HG03175 (cell line): ENCODE results near the gene PIGH.
"Not testable (repeated sequence)": the region's sequence is repeated elsewhere in the genome, so short reads cannot be mapped to it uniquely, and the experiment has no call there.

ENCODE experiments used
- ATAC-seq: cut with Tn5 transposase; IDR thresholded peaks from one replicate; pipeline ENCODE4 v1.9.1; 2021; ENCODE audit warnings: mild to moderate bottlenecking, moderate library complexity; ENCODE audit not compliant: unreplicated experiment

The PIGH gene, protein sequence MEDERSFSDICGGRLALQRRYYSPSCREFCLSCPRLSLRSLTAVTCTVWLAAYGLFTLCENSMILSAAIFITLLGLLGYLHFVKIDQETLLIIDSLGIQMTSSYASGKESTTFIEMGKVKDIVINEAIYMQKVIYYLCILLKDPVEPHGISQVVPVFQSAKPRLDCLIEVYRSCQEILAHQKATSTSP

GRCh38 chr14:67599698-67600561, at the start of gene PIGH:
PIGH (minus strand) TSS chr14:67600268; CDS start chr14:67600203, 65 bp downstream.
- peak; percentile 88 for ATAC-seq

DNA sequence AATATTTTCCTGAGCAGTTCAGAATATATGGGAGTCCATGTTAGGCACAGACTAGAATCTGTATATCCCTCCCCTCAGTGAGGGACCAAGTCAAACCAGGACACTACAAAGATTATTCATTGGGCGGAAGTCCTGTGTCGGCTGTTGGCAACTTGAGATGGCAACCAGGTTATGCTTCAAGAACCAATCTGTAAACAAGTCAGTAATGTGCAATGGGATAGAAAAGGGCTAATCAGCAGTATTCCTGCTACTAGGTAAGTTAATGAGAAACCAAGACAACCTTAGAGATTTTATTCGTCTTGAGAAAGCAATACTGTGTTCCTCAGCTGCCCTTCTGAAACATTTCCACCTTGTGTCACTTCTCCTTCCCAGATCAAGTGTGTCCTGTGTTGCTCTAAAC, 46.1 kb upstream of the PIGH start:
- ATAC-seq = no peak

GRCh38 chr14:67645414-67645813, 45.3 kb upstream of the PIGH start:
- ATAC-seq = no peak

GRCh38 chr14:67644428-67644827, 44.4 kb upstream of the PIGH start:
- ATAC-seq = no peak

DNA sequence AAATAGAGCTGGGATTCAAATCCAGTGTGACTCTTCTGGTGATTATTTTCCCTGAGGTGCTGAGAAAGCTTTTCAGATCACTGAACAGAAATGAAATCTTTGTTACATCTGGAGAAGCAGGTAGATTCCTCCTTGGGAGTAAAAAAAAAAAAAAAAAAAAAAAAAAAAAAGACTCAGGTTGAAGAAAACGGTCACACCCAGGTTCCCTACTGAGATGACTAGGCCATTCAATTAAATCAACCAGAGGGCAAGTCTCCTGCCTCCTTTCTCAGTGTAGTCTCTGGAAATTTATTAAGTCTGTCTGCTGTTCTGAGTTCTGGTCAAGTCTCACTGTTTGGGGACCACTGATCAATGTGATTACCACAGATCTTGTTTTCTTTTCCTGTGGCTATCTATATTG, 43.6 kb upstream of the PIGH start:
- ATAC-seq = no peak

DNA sequence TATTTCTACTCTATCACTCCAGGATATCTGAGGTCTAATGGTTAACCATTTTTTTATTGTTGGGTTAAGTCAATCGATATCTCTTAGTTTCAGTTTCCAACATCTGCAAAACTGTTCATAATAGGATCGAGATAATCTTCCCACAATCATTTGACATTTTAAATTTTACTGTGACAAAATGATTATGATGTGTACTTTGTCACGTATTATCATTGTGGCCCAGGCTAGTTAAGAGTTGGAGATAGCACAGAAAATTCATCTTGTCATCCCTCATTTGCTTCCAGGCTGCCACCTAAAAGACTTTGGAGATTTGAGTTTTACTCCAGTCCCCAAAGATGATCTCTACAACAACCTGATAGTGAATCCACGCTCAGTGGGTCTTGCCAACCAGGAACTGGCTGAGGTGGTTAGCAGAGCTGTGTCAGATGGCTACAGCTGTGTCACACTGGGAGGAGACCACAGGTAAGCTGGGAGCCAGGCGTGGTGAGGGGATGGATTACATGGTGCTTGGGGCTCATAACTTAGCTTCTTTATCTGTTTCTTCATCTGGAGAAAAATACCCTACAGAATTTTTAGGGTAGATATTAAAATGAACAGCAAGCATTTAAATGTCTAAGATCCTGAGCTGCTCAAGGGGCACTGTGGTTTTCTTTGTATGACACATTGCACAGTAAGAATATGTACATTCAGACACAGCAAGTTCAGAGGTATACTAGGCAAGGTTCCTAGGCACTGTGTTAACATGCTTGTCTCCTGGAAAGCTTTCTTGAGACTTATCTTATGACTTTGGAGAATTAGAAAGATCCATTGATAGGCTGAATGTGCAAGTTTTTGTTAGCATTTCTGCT, 42.1 kb upstream of the PIGH start:
- ATAC-seq = no peak

DNA sequence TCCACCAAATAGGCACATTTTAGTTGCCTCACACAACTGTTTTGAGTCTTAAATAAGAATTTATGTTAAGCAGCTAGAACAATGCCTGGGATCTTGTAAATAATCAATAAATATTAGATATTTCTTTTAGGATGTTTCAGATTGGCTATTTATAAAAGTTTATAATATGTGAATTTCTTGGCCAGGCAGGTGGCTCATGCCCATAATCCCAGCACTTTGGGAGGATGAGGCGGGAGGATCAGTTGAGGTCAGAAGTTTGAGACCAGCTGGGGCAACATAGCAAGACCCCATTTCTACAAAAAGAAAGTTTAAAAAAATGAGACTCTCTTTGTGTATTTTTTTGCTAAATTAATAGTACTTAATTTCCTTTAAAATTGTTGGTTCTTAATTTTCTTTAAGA, 41.4 kb upstream of the PIGH start:
- no peak for ATAC-seq

DNA sequence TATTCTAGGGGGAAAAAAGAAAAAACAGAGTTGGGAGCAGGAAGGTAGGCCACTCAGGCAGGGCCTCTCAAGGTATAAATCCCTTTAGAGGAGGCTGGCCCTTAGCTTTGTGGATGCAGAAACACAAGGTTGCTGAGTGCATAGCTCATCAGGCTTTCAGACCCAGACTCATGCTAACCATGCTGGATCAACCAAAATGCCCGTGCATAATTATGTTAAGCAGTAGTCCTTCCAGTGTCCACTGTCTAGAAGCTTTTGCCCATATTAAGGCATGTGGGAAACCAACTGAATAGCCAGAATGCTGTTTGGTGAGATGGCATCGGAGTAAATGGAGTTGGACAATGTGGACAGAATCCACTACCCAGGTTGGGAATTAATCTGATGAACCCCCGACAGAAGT, 38.6 kb upstream of the PIGH start:
- no peak for ATAC-seq

- no peak for ATAC-seq
Measured at GRCh38 chr14:67636361-67636919, 36.4 kb upstream of the PIGH start.

GRCh38 chr14:67633451-67634147, 33.5 kb upstream of the PIGH start:
- ATAC-seq = no peak

- ATAC-seq = no peak
Measured at GRCh38 chr14:67630938-67631337, 30.9 kb upstream of the PIGH start.

DNA sequence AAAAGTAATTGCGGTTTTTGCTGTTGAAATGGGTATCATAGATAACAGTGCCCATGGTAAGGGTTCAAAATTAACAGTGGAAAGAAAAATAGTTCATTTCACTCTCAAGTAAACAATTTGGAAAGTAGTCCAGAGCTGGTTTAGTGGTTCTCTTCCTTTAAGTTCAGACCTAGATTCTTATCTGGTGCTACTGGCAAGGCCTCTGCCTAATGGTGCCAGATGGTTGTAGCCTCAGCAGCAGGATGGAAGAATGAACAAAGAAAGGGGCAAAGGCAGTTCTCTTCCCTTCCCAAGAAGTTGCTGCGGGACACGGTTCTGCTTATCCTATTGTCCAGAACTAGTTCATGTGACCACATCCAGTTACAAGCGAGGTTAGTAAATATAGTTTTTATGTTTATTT, 30.1 kb upstream of the PIGH start:
- ATAC-seq = no peak

- ATAC-seq = no peak
Measured at GRCh38 chr14:67627519-67627918, 27.5 kb upstream of the PIGH start.

DNA sequence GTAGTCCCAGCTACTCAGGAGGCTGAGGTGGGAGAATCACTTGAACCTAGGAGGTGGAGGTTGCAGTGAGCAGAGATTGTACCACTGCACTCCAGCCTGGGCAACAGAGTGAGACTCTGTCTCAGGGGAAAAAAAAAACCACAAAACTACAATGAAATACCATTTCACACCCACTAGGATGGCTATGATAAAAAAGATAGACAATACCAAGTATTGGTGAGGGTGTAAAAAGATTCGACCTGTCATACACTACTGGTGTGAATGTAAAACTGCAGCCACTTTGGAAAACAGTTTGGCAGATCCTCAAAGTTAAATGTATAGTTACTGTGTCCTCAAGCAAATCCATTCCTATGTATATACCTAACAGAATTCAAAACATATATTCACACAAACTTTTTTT, 26.1 kb upstream of the PIGH start:
- not testable (repeated sequence) for ATAC-seq

- ATAC-seq = no peak
Measured at GRCh38 chr14:67623114-67623513, 23.0 kb upstream of the PIGH start.

GRCh38 chr14:67622675-67623074, 22.6 kb upstream of the PIGH start:
- ATAC-seq = no peak

DNA sequence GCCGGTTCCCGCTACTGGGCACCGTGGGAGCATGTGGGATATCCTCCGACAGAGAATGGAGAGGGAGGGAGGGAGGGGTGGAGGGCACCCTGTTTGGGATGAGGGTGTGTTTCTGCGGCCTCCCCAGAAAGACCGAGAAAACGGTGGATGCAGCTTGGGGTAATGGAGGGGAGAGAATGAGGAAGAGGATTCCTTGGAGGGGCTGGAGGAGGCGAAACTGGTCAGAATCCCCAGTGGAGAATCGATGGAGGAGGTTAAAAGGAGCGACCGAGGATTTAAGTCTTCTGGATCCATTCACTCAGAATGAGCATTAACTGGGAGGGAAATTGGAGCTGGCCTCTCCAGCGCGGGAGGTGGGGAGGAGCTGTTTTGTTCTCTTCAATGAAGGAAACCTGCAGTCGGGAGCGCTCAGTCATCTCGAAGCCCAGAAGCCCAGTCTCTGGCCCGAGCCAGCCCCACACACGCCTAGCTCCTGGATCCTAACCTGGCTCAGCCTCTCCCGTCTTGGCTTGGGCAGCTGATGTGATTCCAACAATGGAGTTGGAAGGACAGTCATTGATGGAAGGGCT, 20.2 kb upstream of the PIGH start:
- ATAC-seq = no peak

DNA sequence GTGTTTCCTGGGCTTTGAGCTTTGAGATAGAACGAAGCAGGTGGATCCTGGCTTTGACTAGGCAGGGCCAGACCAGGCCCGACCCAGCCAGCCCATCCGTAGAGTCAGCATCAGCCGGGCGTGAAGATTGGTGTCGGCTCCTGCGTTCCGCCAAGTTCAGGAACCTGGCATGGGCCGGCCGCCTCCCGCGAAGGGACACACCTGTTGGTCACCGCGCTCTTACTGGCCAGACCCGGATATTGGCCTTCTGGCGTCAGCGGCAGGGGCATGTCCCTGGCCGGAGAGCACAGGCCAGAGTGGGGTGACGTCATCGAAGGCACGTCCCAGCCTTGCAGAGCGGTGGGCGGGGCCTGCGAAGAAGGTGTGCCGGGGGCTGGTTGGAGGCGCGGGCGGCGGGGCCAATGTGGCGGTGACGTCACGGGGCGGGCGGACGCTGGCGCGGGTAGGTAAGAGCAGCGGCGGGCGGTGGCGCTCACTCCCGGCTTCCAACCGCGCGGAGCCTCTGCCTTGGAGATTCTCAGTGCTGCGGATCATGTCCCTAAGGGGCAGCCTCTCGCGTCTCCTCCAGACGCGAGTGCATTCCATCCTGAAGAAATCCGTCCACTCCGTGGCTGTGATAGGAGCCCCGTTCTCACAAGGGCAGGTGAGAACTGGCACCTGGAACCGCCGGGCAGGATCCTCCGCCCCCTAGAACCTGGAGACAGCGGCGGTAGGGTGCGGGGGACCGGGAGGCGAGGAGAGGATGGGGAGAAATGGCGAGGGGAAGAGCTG, 19.6 kb upstream of the PIGH start, which contains the start of gene ARG2:
Gene ARG2, plus strand, starts transcription at position 475 of the 771 bp plus-strand sequence. Its CDS starts 58 bp downstream, at position 533.
- peak; percentile 91 for ATAC-seq

GRCh38 chr14:67618617-67619063, 18.6 kb upstream of the PIGH start:
- peak; percentile 43 for ATAC-seq
